PC-9 (cell line): Measurements from ENCODE around the gene CBX4. TPM values are rescaled to one million over a fixed set of nuclear protein-coding genes. Genes with fewer than 3 reads are reported as not detected.

Experiments
- BruUV-seq: library from RNA; stranded (reverse); fragments of 400-500 nt; replicated peaks from 2 replicates; lab custom pipeline; 2021; lab: Mats Ljungman, UMichigan
- CTCF ChIA-PET: fragments of 300-600 bp; sonication (Branson Sonifier 250); formaldehyde crosslinking; loops from one replicate; lab custom pipeline; 2022; ENCODE audit warnings: antibody characterized with exemption; lab: Charles Lee
- POLR2A ChIA-PET: fragments of 300-600 bp; sonication (Branson Sonifier 250); formaldehyde crosslinking; loops from one replicate; lab custom pipeline; 2022; ENCODE audit warnings: antibody characterized with exemption; ENCODE audit not compliant: unreplicated experiment; lab: Charles Lee
- DNase-seq, 2 experiments: peaks; one replicate each; pipeline versions ENCODE4 v3.0.0 to v3.0.0-alpha.2; 2015 to 2022; ENCODE audit warnings: mixed read lengths in 1 of 2
- H2AFZ ChIP-seq: fragments of 200-600 bp; sonication (generic); 2 replicates; pipeline ENCODE4 v1.8.1; 2017; ENCODE audit warnings: antibody characterized with exemption
- H3F3A ChIP-seq: fragments of 200-600 bp; sonication (generic); 2 replicates; pipeline ENCODE4 v1.8.1; 2017; ENCODE audit warnings: antibody characterized with exemption, mild to moderate bottlenecking, low read depth; ENCODE audit not compliant: insufficient read depth
- H3K27ac ChIP-seq: fragments of 200-600 bp; sonication (generic); 2 replicates; pipeline ENCODE4 v1.6.1; 2016; ENCODE audit warnings: mixed run types
- H3K27me3 ChIP-seq: fragments of 200-600 bp; sonication (generic); 2 replicates; pipeline ENCODE4 v1.6.1; 2016; ENCODE audit warnings: low read depth, mixed run types; ENCODE audit not compliant: insufficient read depth
- H3K36me3 ChIP-seq: fragments of 200-600 bp; sonication (generic); 2 replicates; pipeline ENCODE4 v1.6.1; 2016; ENCODE audit warnings: low read depth, mixed run types
- H3K4me1 ChIP-seq: fragments of 200-600 bp; sonication (generic); replicated peaks from 2 replicates; pipeline ENCODE4 v1.6.1; 2016; ENCODE audit warnings: mixed run types; ENCODE audit not compliant: insufficient read depth
- H3K4me2 ChIP-seq: fragments of 200-600 bp; sonication (generic); 2 replicates; pipeline ENCODE4 v1.6.1; 2017; ENCODE audit warnings: mixed run types
- H3K4me3 ChIP-seq: fragments of 200-600 bp; sonication (generic); 2 replicates; pipeline ENCODE4 v1.6.1; 2016; ENCODE audit warnings: mixed run types
- H3K79me2 ChIP-seq: fragments of 200-600 bp; sonication (generic); 2 replicates; pipeline ENCODE4 v1.6.1; 2017; ENCODE audit warnings: low read depth, mixed run types
- H3K9me2 ChIP-seq: fragments of 200-600 bp; sonication (generic); 2 replicates; pipeline ENCODE4 v1.8.1; 2017; ENCODE audit warnings: mild to moderate bottlenecking; ENCODE audit not compliant: insufficient read depth
- H3K9me3 ChIP-seq: fragments of 200-600 bp; sonication (generic); 2 replicates; pipeline ENCODE4 v1.8.1; 2016; ENCODE audit warnings: low read depth; ENCODE audit not compliant: insufficient read depth
- H4K20me1 ChIP-seq: fragments of 200-600 bp; sonication (generic); 2 replicates; pipeline ENCODE4 v1.8.1; 2017; ENCODE audit not compliant: insufficient read depth
- EZH2 ChIP-seq: fragments of 200-600 bp; sonication (generic); IDR thresholded peaks from 2 replicates; pipeline ENCODE4 v1.8.0; 2017; ENCODE audit warnings: antibody characterized with exemption, low read depth
- intact Hi-C: fragments of 100-400 bp; cut with micrococcal nuclease; formaldehyde crosslinking; loops from one replicate; pipeline ENCODE4 v1.10.0; 2022; ENCODE audit not compliant: unreplicated experiment
- total RNA-seq: library from RNA; stranded (reverse); gene quantifications from 2 replicates; pipeline ENCODE4 v1.2.3, GENCODE V29; 2021
- TF ChIP-seq, protein P1 (sequence below): fragments of 200-600 bp; sonication (generic); conservative IDR thresholded peaks from 2 replicates; pipeline ENCODE4 v1.6.1; 2017; ENCODE audit warnings: mixed run types, antibody characterized with exemption, mild to moderate bottlenecking, moderate library complexity

CBX4 gene
- total RNA-seq, 1 experiment from 2014 or later, result 32.0 TPM

DNA sequence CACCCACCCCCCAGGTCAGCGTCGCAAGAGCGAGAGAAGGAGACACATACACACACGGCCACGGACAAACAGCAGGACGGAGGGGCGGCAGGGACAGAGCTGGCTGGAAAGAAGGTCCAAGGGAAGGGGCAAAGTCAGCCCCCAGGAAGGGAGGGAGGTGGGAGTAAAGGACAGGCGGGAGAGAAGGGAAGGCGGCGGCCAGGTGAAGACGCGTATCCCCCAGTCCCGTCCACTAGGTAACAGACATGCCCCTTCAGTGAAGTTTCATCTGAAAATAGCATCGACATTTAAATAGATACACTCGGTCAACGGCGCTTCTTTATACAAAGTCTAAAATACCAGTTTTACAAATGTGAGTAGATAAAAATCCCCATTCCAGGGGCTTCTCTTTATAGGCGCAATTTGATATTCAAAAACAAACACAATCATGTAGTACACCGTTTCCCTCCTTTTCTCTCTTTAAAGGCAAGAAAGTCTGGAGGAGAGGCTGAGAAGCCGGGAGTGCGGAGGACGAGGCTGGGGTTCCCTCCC lies 46.8 kb downstream of the CBX4 start:
- POLR2A ChIA-PET, result interaction anchor here (0.6 kb wide), 1 partner anchor 149 kb away, joined by 12 read pairs; no protein-coding TSS in a partner anchor
- Histone ChIP-seq H3K9me3 (no peaks in the 10 kb centered on the region), H4K20me1 (no peaks in the 10 kb centered on the region), H3K79me2 (peaks cover 8% of the 10 kb centered on the region; the same call in 1 of the 2 replicates), H3K36me3 (no peaks in the 10 kb centered on the region), H3K27me3 (no peaks in the 10 kb centered on the region), H2AFZ (no peak overlapping the region), H3K9me2 (no peaks in the 10 kb centered on the region), H3K4me2 (no peak overlapping the region), H3K4me3 (no peak overlapping the region), H3K27ac (no peak overlapping the region), H3F3A (peaks cover 7% of the 10 kb centered on the region; the same call in 1 of the 2 replicates), H3K4me1 (peaks cover 6% of the 10 kb centered on the region; the same call in 1 of the 2 replicates)
- CTCF ChIA-PET, result no interaction called here
- BruUV-seq, result no TSS peak
- DNase-seq, result no peak
- no peak for TF ChIP-seq EZH2
- TF ChIP-seq, protein P1, sequence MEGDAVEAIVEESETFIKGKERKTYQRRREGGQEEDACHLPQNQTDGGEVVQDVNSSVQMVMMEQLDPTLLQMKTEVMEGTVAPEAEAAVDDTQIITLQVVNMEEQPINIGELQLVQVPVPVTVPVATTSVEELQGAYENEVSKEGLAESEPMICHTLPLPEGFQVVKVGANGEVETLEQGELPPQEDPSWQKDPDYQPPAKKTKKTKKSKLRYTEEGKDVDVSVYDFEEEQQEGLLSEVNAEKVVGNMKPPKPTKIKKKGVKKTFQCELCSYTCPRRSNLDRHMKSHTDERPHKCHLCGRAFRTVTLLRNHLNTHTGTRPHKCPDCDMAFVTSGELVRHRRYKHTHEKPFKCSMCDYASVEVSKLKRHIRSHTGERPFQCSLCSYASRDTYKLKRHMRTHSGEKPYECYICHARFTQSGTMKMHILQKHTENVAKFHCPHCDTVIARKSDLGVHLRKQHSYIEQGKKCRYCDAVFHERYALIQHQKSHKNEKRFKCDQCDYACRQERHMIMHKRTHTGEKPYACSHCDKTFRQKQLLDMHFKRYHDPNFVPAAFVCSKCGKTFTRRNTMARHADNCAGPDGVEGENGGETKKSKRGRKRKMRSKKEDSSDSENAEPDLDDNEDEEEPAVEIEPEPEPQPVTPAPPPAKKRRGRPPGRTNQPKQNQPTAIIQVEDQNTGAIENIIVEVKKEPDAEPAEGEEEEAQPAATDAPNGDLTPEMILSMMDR, result no peak
- intact Hi-C loops, result no loop called here

DNA sequence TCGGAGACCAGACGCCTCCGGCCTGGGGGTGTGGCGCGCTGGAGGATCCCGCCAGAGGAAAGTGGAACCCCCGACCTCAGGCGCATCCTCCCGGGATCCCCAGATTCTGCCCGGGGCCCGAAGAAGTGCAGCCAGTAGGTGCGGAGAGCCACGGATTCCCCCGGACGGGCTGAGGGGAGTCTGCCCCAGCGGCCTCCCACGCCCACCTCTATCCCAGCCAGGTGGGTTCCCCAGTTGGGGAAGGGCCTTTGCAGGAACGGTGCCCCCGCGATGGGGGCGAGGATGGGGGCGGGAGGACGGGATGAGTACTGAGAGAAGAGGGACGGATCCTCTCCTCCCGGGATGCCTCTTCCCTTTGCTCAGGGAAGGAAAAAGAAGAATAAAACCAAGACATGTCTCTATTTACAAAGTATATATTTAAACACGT lies 47.5 kb downstream of the CBX4 start:
- Histone ChIP-seq H2AFZ (no peak overlapping the region), H3K27me3 (no peaks in the 10 kb centered on the region), H3K36me3 (no peaks in the 10 kb centered on the region), H3K4me3 (no peak overlapping the region), H4K20me1 (no peaks in the 10 kb centered on the region), H3K9me3 (no peaks in the 10 kb centered on the region), H3K27ac (no peak overlapping the region), H3K4me2 (no peak overlapping the region), H3K79me2 (peaks cover 8% of the 10 kb centered on the region; the same call in 1 of the 2 replicates), H3K4me1 (peaks cover 6% of the 10 kb centered on the region; the same call in 1 of the 2 replicates), H3F3A (peaks cover 7% of the 10 kb centered on the region; the same call in 1 of the 2 replicates), H3K9me2 (no peaks in the 10 kb centered on the region)
- POLR2A ChIA-PET, result no interaction called here
- intact Hi-C loops, result no loop called here
- CTCF ChIA-PET, result interaction anchor here (0.7 kb wide), 1 partner anchor 198 kb away, joined by 4 read pairs; no protein-coding TSS in a partner anchor
- DNase-seq, result no peak
- no TSS peak for BruUV-seq
- TF ChIP-seq, protein P1, result no peak
- TF ChIP-seq EZH2, result no peak

DNA sequence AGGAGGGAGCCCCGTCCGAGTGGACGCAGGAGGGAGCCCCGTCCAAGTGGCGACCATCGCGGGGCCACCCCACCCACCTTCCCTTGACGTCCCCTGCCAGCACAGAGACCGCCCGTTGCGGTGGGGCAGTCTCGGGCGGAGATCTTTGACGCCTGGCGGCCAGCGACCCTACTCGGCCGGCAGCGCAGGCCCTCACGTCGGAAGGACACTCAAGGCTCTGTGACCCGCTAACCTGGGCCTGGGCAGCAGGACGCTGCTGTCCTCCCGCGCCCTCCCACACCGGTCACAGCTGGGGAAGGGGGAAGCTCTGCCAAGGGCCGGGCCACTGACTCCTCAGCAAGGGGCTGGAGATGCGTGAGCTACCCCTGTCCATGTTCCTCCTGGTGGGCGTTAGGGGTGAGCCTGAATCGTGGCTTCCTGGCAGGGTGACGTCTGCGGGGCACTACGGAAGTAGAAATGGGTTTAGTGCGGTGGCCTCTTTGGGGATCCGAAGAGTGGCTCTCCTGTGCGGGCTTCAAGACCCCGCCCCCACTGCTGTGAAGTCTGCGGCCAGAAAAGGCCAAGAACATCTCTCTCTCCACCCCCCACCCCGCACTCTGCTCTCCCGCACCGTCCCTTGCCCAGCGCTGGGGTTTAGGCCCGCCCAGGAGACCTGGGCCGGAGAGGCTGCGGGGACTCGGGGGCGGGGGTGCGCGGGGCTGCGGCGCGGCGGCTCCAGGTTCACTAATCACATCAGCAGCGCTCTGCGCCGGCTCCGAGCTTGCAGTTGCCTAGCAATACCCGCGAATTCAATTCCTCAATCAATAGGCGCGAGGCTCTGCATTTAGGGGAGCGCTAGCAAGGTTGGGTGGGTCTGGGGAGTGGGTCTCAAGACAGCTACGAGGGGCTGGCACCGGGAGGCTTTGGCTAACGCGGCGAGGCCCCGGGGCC lies 48.2 kb downstream of the CBX4 start:
- Histone ChIP-seq H3K27ac (no peak overlapping the region), H3K36me3 (no peaks in the 10 kb centered on the region), H3K27me3 (no peaks in the 10 kb centered on the region), H3K4me3 (no peak overlapping the region), H2AFZ (no peak overlapping the region), H3K4me2 (no peak overlapping the region), H3F3A (peaks cover 7% of the 10 kb centered on the region; the same call in 1 of the 2 replicates), H3K9me2 (no peaks in the 10 kb centered on the region), H4K20me1 (no peaks in the 10 kb centered on the region), H3K4me1 (peaks cover 4% of the 10 kb centered on the region; the same call in 1 of the 2 replicates), H3K79me2 (peaks cover 4% of the 10 kb centered on the region; the same call in 1 of the 2 replicates), H3K9me3 (no peaks in the 10 kb centered on the region)
- CTCF ChIA-PET, result interaction anchor here (0.7 kb wide), 1 partner anchor 199 kb away, joined by 4 read pairs; no protein-coding TSS in a partner anchor
- TF ChIP-seq, protein P1, result no peak
- no peak for TF ChIP-seq EZH2
- DNase-seq, result no peak
- POLR2A ChIA-PET, result no interaction called here
- intact Hi-C loops, result no loop called here
- no TSS peak for BruUV-seq
